ENCODE results near the gene WAC. TPM values are rescaled to one million over a fixed set of nuclear protein-coding genes. Genes with fewer than 3 reads are reported as not detected.
"Not testable (repeated sequence)": the region's sequence is repeated elsewhere in the genome, so short reads cannot be mapped to it uniquely, and the experiment has no call there.

WAC gene
- total RNA-seq, 1 donor from 2014 or later: 123 TPM

GRCh38 chr10:28496017-28496416 lies 36.9 kb upstream of the WAC start:
- Mint-ChIP-seq H3K36me3 (ENCODE audit: low read depth, unreplicated experiment) (no peaks in the 10 kb centered on the region), H3K9me3 (ENCODE audit: unreplicated experiment) (no peaks in the 10 kb centered on the region), H3K4me3 (ENCODE audit: unreplicated experiment) (no peak overlapping the region), H3K27me3 (ENCODE audit: low read depth, unreplicated experiment) (peaks cover 2% of the 10 kb centered on the region), H3K4me1 (ENCODE audit: low read depth, unreplicated experiment) (no peaks in the 10 kb centered on the region), H3K27ac (ENCODE audit: unreplicated experiment) (no peak overlapping the region)
- H3K36me3 ChIP-seq (ENCODE audit: insufficient read depth, low read length): no peaks in the 10 kb centered on the region
- no peaks in the 10 kb centered on the region for H3K27me3 ChIP-seq (ENCODE audit: insufficient read depth, low read length)
- H3K4me3 ChIP-seq (ENCODE audit: insufficient read depth, low read depth, low read length): no peak overlapping the region
- FAIRE-seq (no peak), DNase-seq (ENCODE audit: low read depth) (no peak)
- no peak overlapping the region for H3K27ac ChIP-seq (ENCODE audit: low read depth, low read length)
- no peaks in the 10 kb centered on the region for H3K9me3 ChIP-seq (ENCODE audit: insufficient read depth, low read depth, low read length)
- no peak overlapping the region for H3K4me2 ChIP-seq (ENCODE audit: low read length)
- no peak for TF ChIP-seq EZH2 (IDR thresholded peaks at IDR 0.05; ENCODE audit: insufficient read depth, low read length)
- TF ChIP-seq, protein P1, sequence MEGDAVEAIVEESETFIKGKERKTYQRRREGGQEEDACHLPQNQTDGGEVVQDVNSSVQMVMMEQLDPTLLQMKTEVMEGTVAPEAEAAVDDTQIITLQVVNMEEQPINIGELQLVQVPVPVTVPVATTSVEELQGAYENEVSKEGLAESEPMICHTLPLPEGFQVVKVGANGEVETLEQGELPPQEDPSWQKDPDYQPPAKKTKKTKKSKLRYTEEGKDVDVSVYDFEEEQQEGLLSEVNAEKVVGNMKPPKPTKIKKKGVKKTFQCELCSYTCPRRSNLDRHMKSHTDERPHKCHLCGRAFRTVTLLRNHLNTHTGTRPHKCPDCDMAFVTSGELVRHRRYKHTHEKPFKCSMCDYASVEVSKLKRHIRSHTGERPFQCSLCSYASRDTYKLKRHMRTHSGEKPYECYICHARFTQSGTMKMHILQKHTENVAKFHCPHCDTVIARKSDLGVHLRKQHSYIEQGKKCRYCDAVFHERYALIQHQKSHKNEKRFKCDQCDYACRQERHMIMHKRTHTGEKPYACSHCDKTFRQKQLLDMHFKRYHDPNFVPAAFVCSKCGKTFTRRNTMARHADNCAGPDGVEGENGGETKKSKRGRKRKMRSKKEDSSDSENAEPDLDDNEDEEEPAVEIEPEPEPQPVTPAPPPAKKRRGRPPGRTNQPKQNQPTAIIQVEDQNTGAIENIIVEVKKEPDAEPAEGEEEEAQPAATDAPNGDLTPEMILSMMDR (IDR thresholded peaks at IDR 0.05; ENCODE audit: insufficient read depth, low read depth, low read length): no peak
- no peak overlapping the region for H3K9ac ChIP-seq (ENCODE audit: low read length)
- H3K4me1 ChIP-seq (ENCODE audit: insufficient read depth, low read length): no peaks in the 10 kb centered on the region
- H3K79me2 ChIP-seq (ENCODE audit: insufficient read depth, low read length): no peaks in the 10 kb centered on the region
- H4K20me1 ChIP-seq (ENCODE audit: insufficient read depth, low read length): no peaks in the 10 kb centered on the region
- H2AFZ ChIP-seq (ENCODE audit: low read depth, low read length): no peak overlapping the region

GRCh38 chr10:28496481-28496961 lies 36.4 kb upstream of the WAC start:
- no peak for FAIRE-seq
- no peak for TF ChIP-seq EZH2 (IDR thresholded peaks at IDR 0.05; ENCODE audit: insufficient read depth, low read length)
- TF ChIP-seq, protein P1 (IDR thresholded peaks at IDR 0.05; ENCODE audit: insufficient read depth, low read depth, low read length): no peak
- Histone ChIP-seq H3K4me2 (ENCODE audit: low read length) (no peak overlapping the region), H3K4me1 (ENCODE audit: insufficient read depth, low read length) (no peaks in the 10 kb centered on the region), H3K27ac (ENCODE audit: low read depth, low read length) (no peak overlapping the region), H3K27me3 (ENCODE audit: insufficient read depth, low read length) (no peaks in the 10 kb centered on the region), H3K4me3 (ENCODE audit: insufficient read depth, low read depth, low read length) (no peak overlapping the region), H3K9ac (ENCODE audit: low read length) (no peak overlapping the region), H3K9me3 (ENCODE audit: insufficient read depth, low read depth, low read length) (no peaks in the 10 kb centered on the region), H2AFZ (ENCODE audit: low read depth, low read length) (no peak overlapping the region), H3K36me3 (ENCODE audit: insufficient read depth, low read length) (no peaks in the 10 kb centered on the region), H4K20me1 (ENCODE audit: insufficient read depth, low read length) (no peaks in the 10 kb centered on the region), H3K79me2 (ENCODE audit: insufficient read depth, low read length) (no peaks in the 10 kb centered on the region)
- DNase-seq (ENCODE audit: low read depth): no peak
- no peaks in the 10 kb centered on the region for H3K36me3 Mint-ChIP-seq (ENCODE audit: low read depth, unreplicated experiment)
- H3K9me3 Mint-ChIP-seq (ENCODE audit: unreplicated experiment): no peaks in the 10 kb centered on the region
- H3K27ac Mint-ChIP-seq (ENCODE audit: unreplicated experiment): no peak overlapping the region
- peaks cover 2% of the 10 kb centered on the region for H3K27me3 Mint-ChIP-seq (ENCODE audit: low read depth, unreplicated experiment)
- H3K4me1 Mint-ChIP-seq (ENCODE audit: low read depth, unreplicated experiment): no peaks in the 10 kb centered on the region
- H3K4me3 Mint-ChIP-seq (ENCODE audit: unreplicated experiment): no peak overlapping the region

DNA sequence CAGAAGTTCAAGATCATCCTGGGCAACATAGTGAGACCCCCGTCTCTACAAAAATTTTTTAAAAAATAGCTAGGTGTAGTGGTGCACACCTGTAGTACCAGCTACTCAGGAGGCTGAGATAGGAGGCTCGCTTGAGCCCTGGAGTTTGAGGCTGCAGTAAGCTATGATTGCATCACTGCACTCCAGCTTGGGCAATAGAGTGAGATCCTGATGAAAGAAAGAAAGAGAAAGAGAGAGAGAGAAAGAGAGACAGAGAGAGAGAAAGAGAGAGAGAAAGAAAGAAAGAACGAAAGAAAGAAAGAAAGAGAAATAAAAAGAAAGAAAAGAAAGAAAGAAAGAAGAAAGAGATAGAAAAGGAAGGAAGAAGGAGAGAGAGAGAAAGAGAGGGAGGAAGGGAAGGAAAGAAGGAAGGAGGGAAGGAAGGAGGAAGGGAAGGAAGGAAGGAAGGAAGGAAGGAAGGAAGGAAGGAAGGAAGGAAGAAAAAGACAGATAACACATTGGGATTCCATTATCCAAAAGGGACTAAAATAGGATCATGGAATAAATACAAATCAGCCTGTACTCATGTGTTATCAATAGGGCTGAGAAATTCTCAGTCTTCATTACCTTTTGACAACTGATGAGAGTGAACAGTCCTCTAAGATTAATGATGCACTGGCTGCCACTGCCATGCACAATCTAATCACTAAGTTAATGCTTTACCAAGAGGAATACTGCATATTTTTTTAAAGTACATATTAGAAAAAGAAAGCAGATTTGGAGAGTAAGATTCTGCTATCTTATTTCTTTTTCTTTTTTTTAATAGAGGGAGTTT lies 35.4 kb upstream of the WAC start:
- H3K27me3 Mint-ChIP-seq (ENCODE audit: low read depth, unreplicated experiment): peaks cover 2% of the 10 kb centered on the region
- DNase-seq (ENCODE audit: low read depth) (no peak), FAIRE-seq (no peak)
- Histone ChIP-seq H3K79me2 (ENCODE audit: insufficient read depth, low read length) (no peaks in the 10 kb centered on the region), H3K9me3 (ENCODE audit: insufficient read depth, low read depth, low read length) (no peaks in the 10 kb centered on the region), H3K4me3 (ENCODE audit: insufficient read depth, low read depth, low read length) (no peak overlapping the region), H4K20me1 (ENCODE audit: insufficient read depth, low read length) (no peaks in the 10 kb centered on the region), H3K27ac (ENCODE audit: low read depth, low read length) (no peak overlapping the region), H3K9ac (ENCODE audit: low read length) (no peak overlapping the region), H3K4me1 (ENCODE audit: insufficient read depth, low read length) (no peaks in the 10 kb centered on the region), H3K4me2 (ENCODE audit: low read length) (no peak overlapping the region), H2AFZ (ENCODE audit: low read depth, low read length) (no peak overlapping the region), H3K27me3 (ENCODE audit: insufficient read depth, low read length) (no peaks in the 10 kb centered on the region), H3K36me3 (ENCODE audit: insufficient read depth, low read length) (no peaks in the 10 kb centered on the region)
- H3K9me3 Mint-ChIP-seq (ENCODE audit: unreplicated experiment): no peaks in the 10 kb centered on the region
- no peak for TF ChIP-seq EZH2 (IDR thresholded peaks at IDR 0.05; ENCODE audit: insufficient read depth, low read length)
- TF ChIP-seq, protein P1 (IDR thresholded peaks at IDR 0.05; ENCODE audit: insufficient read depth, low read depth, low read length): no peak
- no peaks in the 10 kb centered on the region for H3K4me1 Mint-ChIP-seq (ENCODE audit: low read depth, unreplicated experiment)
- no peak overlapping the region for H3K4me3 Mint-ChIP-seq (ENCODE audit: unreplicated experiment)
- no peaks in the 10 kb centered on the region for H3K36me3 Mint-ChIP-seq (ENCODE audit: low read depth, unreplicated experiment)
- no peak overlapping the region for H3K27ac Mint-ChIP-seq (ENCODE audit: unreplicated experiment)

DNA sequence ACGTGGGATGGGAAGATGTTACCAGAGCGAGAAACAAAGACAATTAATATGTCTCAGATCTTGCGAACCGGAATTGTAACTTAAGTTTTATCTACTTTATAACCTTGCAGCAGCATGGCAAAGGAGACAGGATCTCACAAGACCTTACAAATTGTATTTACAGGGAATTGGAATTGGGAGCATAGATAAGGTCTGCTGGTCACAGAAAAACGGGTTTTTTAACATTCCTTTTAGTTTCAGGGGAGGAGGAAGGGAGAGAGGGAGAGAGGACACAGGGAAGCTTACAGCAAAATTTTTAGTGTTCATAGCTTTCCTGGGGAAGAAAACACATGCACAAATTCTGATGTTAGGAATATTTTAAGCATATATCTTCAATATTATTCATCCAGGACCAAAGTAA lies 32.7 kb upstream of the WAC start:
- H3K4me1 Mint-ChIP-seq (ENCODE audit: low read depth, unreplicated experiment); H3K27me3 ChIP-seq (ENCODE audit: insufficient read depth, low read length); H3K9me3 Mint-ChIP-seq (ENCODE audit: unreplicated experiment); H2AFZ ChIP-seq (ENCODE audit: low read depth, low read length); H3K27ac Mint-ChIP-seq (ENCODE audit: unreplicated experiment); H3K27ac ChIP-seq (ENCODE audit: low read depth, low read length); H3K4me1 ChIP-seq (ENCODE audit: insufficient read depth, low read length); H3K4me3 Mint-ChIP-seq (ENCODE audit: unreplicated experiment); H4K20me1 ChIP-seq (ENCODE audit: insufficient read depth, low read length); H3K36me3 ChIP-seq (ENCODE audit: insufficient read depth, low read length); H3K27me3 Mint-ChIP-seq (ENCODE audit: low read depth, unreplicated experiment); H3K4me3 ChIP-seq (ENCODE audit: insufficient read depth, low read depth, low read length); H3K36me3 Mint-ChIP-seq (ENCODE audit: low read depth, unreplicated experiment); H3K9ac ChIP-seq (ENCODE audit: low read length); FAIRE-seq; H3K4me2 ChIP-seq (ENCODE audit: low read length); DNase-seq (ENCODE audit: low read depth); H3K9me3 ChIP-seq (ENCODE audit: insufficient read depth, low read depth, low read length); H3K79me2 ChIP-seq (ENCODE audit: insufficient read depth, low read length): not testable (repeated sequence)

All from astrocyte (in vitro differentiated cells and primary cell).